ENCODE measurements around the gene ADD3.

The ADD3 gene

GRCh38 chr10:110051487-110051886, 43.7 kb downstream of the ADD3 start:
- H3K4me3 Mint-ChIP-seq, result no peak overlapping the region
- H3K27me3 Mint-ChIP-seq, result no peaks in the 10 kb centered on the region
- peaks cover 30% of the 10 kb centered on the region for H3K4me1 Mint-ChIP-seq
- no peak overlapping the region for H3K27ac Mint-ChIP-seq
- H3K36me3 Mint-ChIP-seq, result peaks cover 9% of the 10 kb centered on the region
- no peak for ATAC-seq
- H3K9me3 Mint-ChIP-seq, result peaks cover 6% of the 10 kb centered on the region

- Mint-ChIP-seq H3K27me3 (no peaks in the 10 kb centered on the region), H3K4me1 (peaks cover 43% of the 10 kb centered on the region), H3K4me3 (no peak overlapping the region), H3K9me3 (peaks cover 6% of the 10 kb centered on the region), H3K36me3 (peaks cover 7% of the 10 kb centered on the region), H3K27ac (no peak overlapping the region)
- ATAC-seq, result no peak
These were observed 45.1 kb downstream of the ADD3 start for GRCh38 chr10:110052916-110053315.

GRCh38 chr10:110056822-110057221, 49.0 kb downstream of the ADD3 start:
- Mint-ChIP-seq H3K9me3 (no peaks in the 10 kb centered on the region), H3K4me1 (peaks cover 69% of the 10 kb centered on the region), H3K27ac (peak overlapping the region; percentile 91), H3K4me3 (no peak overlapping the region), H3K36me3 (no peaks in the 10 kb centered on the region), H3K27me3 (no peaks in the 10 kb centered on the region)
- ATAC-seq, result no peak

GRCh38 chr10:110057456-110057855, 49.7 kb downstream of the ADD3 start:
- H3K27ac Mint-ChIP-seq, result peak overlapping the region; percentile 91
- H3K36me3 Mint-ChIP-seq, result no peaks in the 10 kb centered on the region
- no peak overlapping the region for H3K4me3 Mint-ChIP-seq
- peaks cover 70% of the 10 kb centered on the region for H3K4me1 Mint-ChIP-seq
- ATAC-seq, result no peak
- no peaks in the 10 kb centered on the region for H3K27me3 Mint-ChIP-seq
- H3K9me3 Mint-ChIP-seq, result no peaks in the 10 kb centered on the region

GRCh38 chr10:110058212-110058611, 50.4 kb downstream of the ADD3 start:
- ATAC-seq, result no peak
- H3K27me3 Mint-ChIP-seq, result no peaks in the 10 kb centered on the region
- peak overlapping the region; percentile 91 for H3K27ac Mint-ChIP-seq
- H3K36me3 Mint-ChIP-seq, result no peaks in the 10 kb centered on the region
- peak overlapping the region; percentile 78 for H3K4me3 Mint-ChIP-seq
- H3K4me1 Mint-ChIP-seq, result peaks cover 69% of the 10 kb centered on the region
- no peaks in the 10 kb centered on the region for H3K9me3 Mint-ChIP-seq

GRCh38 chr10:110059925-110060324, 52.1 kb downstream of the ADD3 start:
- no peaks in the 10 kb centered on the region for H3K9me3 Mint-ChIP-seq
- H3K4me3 Mint-ChIP-seq, result no peak overlapping the region
- H3K27me3 Mint-ChIP-seq, result no peaks in the 10 kb centered on the region
- H3K36me3 Mint-ChIP-seq, result no peaks in the 10 kb centered on the region
- peak overlapping the region; percentile 91 for H3K27ac Mint-ChIP-seq
- no peak for ATAC-seq
- peaks cover 74% of the 10 kb centered on the region for H3K4me1 Mint-ChIP-seq

GRCh38 chr10:110061687-110062086, 53.9 kb downstream of the ADD3 start:
- no peak for ATAC-seq
- Mint-ChIP-seq H3K27me3 (no peaks in the 10 kb centered on the region), H3K4me3 (no peak overlapping the region), H3K36me3 (no peaks in the 10 kb centered on the region), H3K27ac (peak overlapping the region; percentile 91), H3K9me3 (no peaks in the 10 kb centered on the region), H3K4me1 (peaks cover 80% of the 10 kb centered on the region)

- no peak for ATAC-seq
- no peaks in the 10 kb centered on the region for H3K36me3 Mint-ChIP-seq
- H3K4me3 Mint-ChIP-seq, result no peak overlapping the region
- H3K4me1 Mint-ChIP-seq, result peaks cover 80% of the 10 kb centered on the region
- peak overlapping the region; percentile 86 for H3K27ac Mint-ChIP-seq
- no peaks in the 10 kb centered on the region for H3K9me3 Mint-ChIP-seq
- no peaks in the 10 kb centered on the region for H3K27me3 Mint-ChIP-seq
These were observed 57.5 kb downstream of the ADD3 start for GRCh38 chr10:110065269-110065668.

GRCh38 chr10:110067960-110068770, 60.4 kb downstream of the ADD3 start:
- H3K36me3 Mint-ChIP-seq, result no peaks in the 10 kb centered on the region
- H3K4me3 Mint-ChIP-seq, result peak overlapping the region; percentile 67
- peaks cover 74% of the 10 kb centered on the region for H3K4me1 Mint-ChIP-seq
- H3K27me3 Mint-ChIP-seq, result no peaks in the 10 kb centered on the region
- peak; percentile 75 for ATAC-seq
- peak overlapping the region; percentile 86 for H3K27ac Mint-ChIP-seq
- no peaks in the 10 kb centered on the region for H3K9me3 Mint-ChIP-seq

- H3K27ac Mint-ChIP-seq, result peak overlapping the region; percentile 86
- H3K9me3 Mint-ChIP-seq, result no peaks in the 10 kb centered on the region
- no peak overlapping the region for H3K4me3 Mint-ChIP-seq
- no peaks in the 10 kb centered on the region for H3K27me3 Mint-ChIP-seq
- no peaks in the 10 kb centered on the region for H3K36me3 Mint-ChIP-seq
- H3K4me1 Mint-ChIP-seq, result peaks cover 76% of the 10 kb centered on the region
- no peak for ATAC-seq
These were observed 61.0 kb downstream of the ADD3 start for GRCh38 chr10:110068780-110069179.

- Mint-ChIP-seq H3K4me3 (peak overlapping the region; percentile 62), H3K9me3 (no peaks in the 10 kb centered on the region), H3K36me3 (no peaks in the 10 kb centered on the region), H3K27me3 (no peaks in the 10 kb centered on the region), H3K4me1 (peaks cover 82% of the 10 kb centered on the region), H3K27ac (peak overlapping the region; percentile 86)
- peak; percentile 74 for ATAC-seq
These were observed 61.8 kb downstream of the ADD3 start for GRCh38 chr10:110069502-110069982.

- Mint-ChIP-seq H3K4me3 (no peak overlapping the region), H3K36me3 (peaks cover 5% of the 10 kb centered on the region), H3K27me3 (no peaks in the 10 kb centered on the region), H3K9me3 (no peaks in the 10 kb centered on the region), H3K4me1 (peaks cover 76% of the 10 kb centered on the region), H3K27ac (peak overlapping the region; percentile 86)
- no peak for ATAC-seq
These were observed 66.1 kb downstream of the ADD3 start for GRCh38 chr10:110073896-110074295.

- Mint-ChIP-seq H3K4me1 (peaks cover 76% of the 10 kb centered on the region), H3K4me3 (no peak overlapping the region), H3K36me3 (peaks cover 5% of the 10 kb centered on the region), H3K27me3 (no peaks in the 10 kb centered on the region), H3K27ac (peak overlapping the region; percentile 86), H3K9me3 (no peaks in the 10 kb centered on the region)
- ATAC-seq, result peak; percentile 57
These were observed 66.5 kb downstream of the ADD3 start for GRCh38 chr10:110074298-110074697.

GRCh38 chr10:110074758-110075671, 67.2 kb downstream of the ADD3 start:
- Mint-ChIP-seq H3K4me3 (peak overlapping the region; percentile 6), H3K27me3 (no peaks in the 10 kb centered on the region), H3K9me3 (no peaks in the 10 kb centered on the region), H3K36me3 (peaks cover 5% of the 10 kb centered on the region), H3K4me1 (peaks cover 70% of the 10 kb centered on the region), H3K27ac (peak overlapping the region; percentile 86)
- ATAC-seq, result no peak

- H3K4me3 Mint-ChIP-seq, result peak overlapping the region; percentile 6
These were observed 67.9 kb downstream of the ADD3 start for GRCh38 chr10:110075686-110076085.

More at GRCh38 chr10:110075686-110076085, 67.9 kb downstream of the ADD3 start:
- no peaks in the 10 kb centered on the region for H3K9me3 Mint-ChIP-seq
- H3K36me3 Mint-ChIP-seq, result peaks cover 5% of the 10 kb centered on the region
- peak overlapping the region; percentile 86 for H3K27ac Mint-ChIP-seq
- H3K27me3 Mint-ChIP-seq, result no peaks in the 10 kb centered on the region
- peaks cover 67% of the 10 kb centered on the region for H3K4me1 Mint-ChIP-seq
- ATAC-seq, result no peak
